Measurements from ENCODE around the gene STXBP1. TPM values are rescaled to one million over a fixed set of nuclear protein-coding genes. Genes with fewer than 3 reads are reported as not detected.
A peak's percentile ranks its signal among the peaks of the same experiment; 100 is the strongest.

Gene STXBP1
- total and polyA plus RNA-seq, 9 of the 15 experiments (the other 6 are each of a cell fraction or from before 2014, with no cell fraction given) = 4.6 to 35.1 (median 9.7) TPM

DNA sequence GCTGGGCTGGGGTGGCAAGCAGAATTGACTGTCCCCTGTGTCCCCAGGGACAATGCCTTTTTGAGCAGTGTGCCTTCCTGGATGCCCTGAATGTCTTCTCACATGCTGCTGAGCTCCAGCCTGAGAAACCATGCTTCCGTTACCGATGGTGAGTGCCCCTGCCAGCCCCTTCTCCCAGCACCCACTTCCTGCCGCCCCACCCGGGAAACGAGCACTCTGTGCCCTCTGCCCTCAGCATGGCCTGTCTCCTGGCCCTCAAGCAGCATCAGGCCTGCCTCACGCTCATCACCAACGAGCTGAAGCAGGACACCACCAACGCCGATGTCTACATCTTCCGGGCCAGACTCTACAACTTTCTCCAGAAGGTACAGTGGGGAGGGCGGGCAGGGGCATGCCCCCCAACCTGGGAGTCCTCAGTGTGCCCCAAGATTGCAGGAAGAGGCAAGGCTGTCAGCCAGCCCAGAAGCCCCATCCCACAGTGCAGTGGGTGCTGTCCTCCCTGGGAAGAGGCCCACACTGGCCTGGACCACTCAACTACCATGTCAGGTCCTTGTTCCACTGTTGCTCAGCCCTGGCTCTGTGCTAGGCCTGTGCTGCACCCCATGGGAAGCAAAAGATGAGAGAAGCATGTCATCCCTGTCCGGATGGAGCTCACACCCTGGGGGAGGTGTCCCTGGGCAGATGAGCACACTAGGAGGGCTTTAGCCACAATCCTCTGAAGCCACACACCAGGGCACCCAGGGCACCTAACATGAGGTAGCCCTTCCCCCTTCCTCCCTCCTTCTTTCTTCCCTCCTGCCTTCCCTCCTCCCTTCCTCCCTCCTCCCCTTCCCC, 108.2 kb downstream of the STXBP1 start:
- Histone ChIP-seq H3K27ac (ENCODE audit: extremely low read depth, low read depth, low read length) (no peak overlapping the region), H3K9me3 (replicated peaks; ENCODE audit: control insufficient read depth, insufficient read depth, low read depth, low read length) (no peaks in the 10 kb centered on the region), H3K4me1 (replicated peaks in 1 of 2; ENCODE audit: control insufficient read depth in 2 of 2, insufficient read depth in 2 of 2, low read length in 2 of 2) (peaks cover 0 to 38% of the 10 kb centered on the region in 2 experiments; a peak in 4 of 5 replicates), H3K27me3 (ENCODE audit: control insufficient read depth in 2 of 2, insufficient read depth in 2 of 2, low read length in 2 of 2) (no peaks in the 10 kb centered on the region; a peak in 1 of 5 replicates), H2AFZ (ENCODE audit: low read depth, low read length) (no peak overlapping the region), H3K9me1 (ENCODE audit: control insufficient read depth, insufficient read depth, low read length) (peaks cover 4% of the 10 kb centered on the region), H3K4me2 (ENCODE audit: insufficient read depth, low read length) (no peak overlapping the region), H4K20me1 (replicated peaks; ENCODE audit: control insufficient read depth, insufficient read depth, low read length) (no peaks in the 10 kb centered on the region), H3K9ac (ENCODE audit: insufficient read depth in 1 of 2, low read depth in 2 of 2, low read length in 2 of 2) (peak overlapping the region in 1 of 2 experiments; percentile 72; a peak in 2 of 4 replicates), H3K79me2 (ENCODE audit: control insufficient read depth, insufficient read depth, low read length) (no peaks in the 10 kb centered on the region), H3K4me3 (no peak overlapping the region), H3K36me3 (ENCODE audit: control insufficient read depth, insufficient read depth, low read length) (no peaks in the 10 kb centered on the region)
- POLR2A ChIA-PET = interaction anchor here (1.1 to 1.7 kb wide), 4 partner anchors 9 to 23 kb away, joined by 3 to 6 read pairs (median 4); no protein-coding TSS in a partner anchor
- 51% methylated on average over 11 of the region's 12 CpGs for WGBS (ENCODE audit: insufficient coverage, low coverage, missing lambda C conversion rate)
- DNase-seq (ENCODE audit: extremely low read depth in 1 of 4, low spot score in 3 of 4) (no peak), FAIRE-seq (peak; percentile 40), ATAC-seq (no peak)
- in situ Hi-C loops (cut with MboI) = no loop called here
- BruUV-seq (replicated peaks) = no TSS peak
- TF ChIP-seq ZFX (CRISPR knock-in tag; IDR thresholded peaks at IDR 0.05) (no peak), HNRNPK (IDR thresholded peaks at IDR 0.05; ENCODE audit: low read depth, low read length, poor library complexity, severe bottlenecking) (peak; percentile 33), XRCC4 (IDR thresholded peaks at IDR 0.05; ENCODE audit: extremely low read depth, insufficient read depth, insufficient read length) (no peak), MYC (IDR thresholded peaks at IDR 0.05; ENCODE audit: low read depth, low read length) (no peak), MYC (CRISPR knock-in tag; IDR thresholded peaks at IDR 0.05; ENCODE audit: borderline replicate concordance, low read depth) (no peak), SMAD3 (CRISPR knock-in tag; conservative IDR thresholded peaks at IDR 0.05) (no peak), NR1H2 (CRISPR knock-in tag; IDR thresholded peaks at IDR 0.05) (no peak), RBM14 (IDR thresholded peaks at IDR 0.05; ENCODE audit: borderline replicate concordance, insufficient read depth, low read depth, low read length) (no peak), KLF1 (tag; IDR thresholded peaks at IDR 0.05) (no peak), SLC30A9 (CRISPR knock-in tag; IDR thresholded peaks at IDR 0.05) (no peak), MAZ (CRISPR knock-in tag; conservative IDR thresholded peaks at IDR 0.05 in 1 of 2, IDR thresholded peaks at IDR 0.05 in 1 of 2) (no peak), CHD1 (IDR thresholded peaks at IDR 0.05; ENCODE audit: low read length) (no peak)
- TF ChIP-seq, protein P1, sequence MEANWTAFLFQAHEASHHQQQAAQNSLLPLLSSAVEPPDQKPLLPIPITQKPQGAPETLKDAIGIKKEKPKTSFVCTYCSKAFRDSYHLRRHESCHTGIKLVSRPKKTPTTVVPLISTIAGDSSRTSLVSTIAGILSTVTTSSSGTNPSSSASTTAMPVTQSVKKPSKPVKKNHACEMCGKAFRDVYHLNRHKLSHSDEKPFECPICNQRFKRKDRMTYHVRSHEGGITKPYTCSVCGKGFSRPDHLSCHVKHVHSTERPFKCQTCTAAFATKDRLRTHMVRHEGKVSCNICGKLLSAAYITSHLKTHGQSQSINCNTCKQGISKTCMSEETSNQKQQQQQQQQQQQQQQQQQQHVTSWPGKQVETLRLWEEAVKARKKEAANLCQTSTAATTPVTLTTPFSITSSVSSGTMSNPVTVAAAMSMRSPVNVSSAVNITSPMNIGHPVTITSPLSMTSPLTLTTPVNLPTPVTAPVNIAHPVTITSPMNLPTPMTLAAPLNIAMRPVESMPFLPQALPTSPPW (CRISPR knock-in tag; IDR thresholded peaks at IDR 0.05) = peak; percentile 33; the same call in 1 of the 2 replicates
- CTCF ChIA-PET (ENCODE audit: low intra/inter-chr PET ratio) = no interaction called here
- intact Hi-C loops (cut with micrococcal nuclease) = no loop called here

Data from K562 (cell line).